Osteocyte (in vitro differentiated cells): Measurements from ENCODE around the gene UFM1. TPM values are rescaled to one million over a fixed set of nuclear protein-coding genes. Genes with fewer than 3 reads are reported as not detected.
A peak's percentile ranks its signal among the peaks of the same experiment; 100 is the strongest.
"Not testable (repeated sequence)": the region's sequence is repeated elsewhere in the genome, so short reads cannot be mapped to it uniquely, and the experiment has no call there.

Source experiments
- DNase-seq: peaks from one replicate; pipeline ENCODE4 v3.0.0; 2021; ENCODE audit warnings: mixed read lengths; ENCODE audit not compliant: unreplicated experiment; ENCODE audit errors: extremely low spot score
- H3K27ac Mint-ChIP-seq: one replicate; pipeline ENCODE4 v1.8.0; 2021; ENCODE audit warnings: mild to moderate bottlenecking, mixed read lengths; ENCODE audit not compliant: unreplicated experiment
- H3K27me3 Mint-ChIP-seq: one replicate; pipeline ENCODE4 v1.8.0; 2021; ENCODE audit warnings: mixed read lengths; ENCODE audit not compliant: unreplicated experiment
- H3K36me3 Mint-ChIP-seq: one replicate; pipeline ENCODE4 v1.8.0; 2021; ENCODE audit warnings: mixed read lengths; ENCODE audit not compliant: unreplicated experiment
- H3K4me1 Mint-ChIP-seq: one replicate; pipeline ENCODE4 v1.8.0; 2021; ENCODE audit warnings: mixed read lengths; ENCODE audit not compliant: unreplicated experiment
- H3K4me3 Mint-ChIP-seq: one replicate; pipeline ENCODE4 v1.8.0; 2021; ENCODE audit warnings: mild to moderate bottlenecking, moderate library complexity, mixed read lengths; ENCODE audit not compliant: unreplicated experiment
- H3K9me3 Mint-ChIP-seq: one replicate; pipeline ENCODE4 v1.8.0; 2021; ENCODE audit warnings: mixed read lengths; ENCODE audit not compliant: unreplicated experiment
- total RNA-seq: library from RNA; stranded (reverse); gene quantifications from 2 replicates; pipeline ENCODE4 v1.2.1, GENCODE V29; 2021
- TF ChIP-seq, protein P1 (sequence below): fragments of 200-600 bp; sonication (generic); IDR thresholded peaks from 2 replicates; pipeline ENCODE4 v1.5.0; 2021; ENCODE audit warnings: antibody characterized with exemption, mild to moderate bottlenecking, moderate library complexity

UFM1 gene
- total RNA-seq, 1 donor from 2014 or later: 43.7 TPM

DNA sequence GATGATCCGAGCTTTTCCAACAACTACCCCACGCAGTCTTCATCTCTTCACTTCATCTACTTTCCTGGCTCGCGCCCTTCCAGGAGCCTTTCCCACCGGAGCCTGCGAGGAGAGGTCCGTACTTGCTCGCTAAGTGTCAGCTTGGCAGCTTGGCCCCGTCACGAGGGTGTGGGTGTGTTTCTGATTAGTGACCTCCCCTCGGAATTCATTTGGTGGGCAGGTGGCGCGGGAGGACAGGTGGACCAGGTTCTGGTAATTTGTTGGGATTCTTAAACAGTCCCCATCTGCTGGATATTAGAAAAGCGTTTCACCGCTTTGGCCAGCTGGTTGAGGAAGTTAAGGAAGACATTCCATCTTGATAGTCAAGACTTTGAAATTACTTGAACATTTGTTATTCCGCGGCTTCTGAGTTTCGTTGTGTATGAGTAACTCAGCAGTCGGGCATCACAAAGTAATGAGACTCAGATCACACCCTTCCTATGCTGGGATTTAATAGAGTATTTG lies 515 bp downstream of the UFM1 start:
- DNase-seq: peak; percentile 85
- Mint-ChIP-seq H3K4me3 (peak overlapping the region; percentile 96), H3K36me3 (peaks cover 14% of the 10 kb centered on the region), H3K27ac (peak overlapping the region; percentile 98), H3K4me1 (peaks cover 32% of the 10 kb centered on the region), H3K27me3 (no peaks in the 10 kb centered on the region), H3K9me3 (no peaks in the 10 kb centered on the region)
- TF ChIP-seq, protein P1, sequence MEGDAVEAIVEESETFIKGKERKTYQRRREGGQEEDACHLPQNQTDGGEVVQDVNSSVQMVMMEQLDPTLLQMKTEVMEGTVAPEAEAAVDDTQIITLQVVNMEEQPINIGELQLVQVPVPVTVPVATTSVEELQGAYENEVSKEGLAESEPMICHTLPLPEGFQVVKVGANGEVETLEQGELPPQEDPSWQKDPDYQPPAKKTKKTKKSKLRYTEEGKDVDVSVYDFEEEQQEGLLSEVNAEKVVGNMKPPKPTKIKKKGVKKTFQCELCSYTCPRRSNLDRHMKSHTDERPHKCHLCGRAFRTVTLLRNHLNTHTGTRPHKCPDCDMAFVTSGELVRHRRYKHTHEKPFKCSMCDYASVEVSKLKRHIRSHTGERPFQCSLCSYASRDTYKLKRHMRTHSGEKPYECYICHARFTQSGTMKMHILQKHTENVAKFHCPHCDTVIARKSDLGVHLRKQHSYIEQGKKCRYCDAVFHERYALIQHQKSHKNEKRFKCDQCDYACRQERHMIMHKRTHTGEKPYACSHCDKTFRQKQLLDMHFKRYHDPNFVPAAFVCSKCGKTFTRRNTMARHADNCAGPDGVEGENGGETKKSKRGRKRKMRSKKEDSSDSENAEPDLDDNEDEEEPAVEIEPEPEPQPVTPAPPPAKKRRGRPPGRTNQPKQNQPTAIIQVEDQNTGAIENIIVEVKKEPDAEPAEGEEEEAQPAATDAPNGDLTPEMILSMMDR: no peak

DNA sequence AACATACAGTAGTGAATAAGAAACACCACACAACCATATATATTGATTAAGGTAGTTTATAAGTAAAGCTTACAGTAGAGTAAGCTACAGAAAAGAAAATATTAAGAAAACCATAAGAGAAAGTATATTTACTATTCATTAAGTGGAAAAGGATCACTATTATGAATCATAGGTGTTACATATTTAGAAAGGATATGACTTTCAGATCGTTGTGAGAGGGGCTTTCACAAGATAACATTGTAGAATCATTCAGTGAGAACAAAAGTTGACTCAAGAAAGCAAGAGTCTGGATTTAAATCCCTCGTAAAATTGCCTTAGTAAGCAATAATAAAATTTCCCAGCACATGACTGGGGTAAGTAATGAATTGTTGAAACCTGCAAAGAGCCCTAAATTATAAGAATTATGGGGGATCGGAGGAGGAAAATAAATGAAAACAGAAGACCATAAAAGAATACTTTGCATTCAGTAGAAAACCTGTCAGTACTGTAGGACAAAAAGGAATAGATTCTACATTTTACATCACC lies 6.0 kb downstream of the UFM1 start:
- Mint-ChIP-seq H3K36me3 (peaks cover 28% of the 10 kb centered on the region), H3K4me1 (peaks cover 20% of the 10 kb centered on the region), H3K27me3 (no peaks in the 10 kb centered on the region), H3K27ac (no peak overlapping the region), H3K4me3 (no peak overlapping the region), H3K9me3 (no peaks in the 10 kb centered on the region)
- no peak for DNase-seq
- TF ChIP-seq, protein P1: no peak

DNA sequence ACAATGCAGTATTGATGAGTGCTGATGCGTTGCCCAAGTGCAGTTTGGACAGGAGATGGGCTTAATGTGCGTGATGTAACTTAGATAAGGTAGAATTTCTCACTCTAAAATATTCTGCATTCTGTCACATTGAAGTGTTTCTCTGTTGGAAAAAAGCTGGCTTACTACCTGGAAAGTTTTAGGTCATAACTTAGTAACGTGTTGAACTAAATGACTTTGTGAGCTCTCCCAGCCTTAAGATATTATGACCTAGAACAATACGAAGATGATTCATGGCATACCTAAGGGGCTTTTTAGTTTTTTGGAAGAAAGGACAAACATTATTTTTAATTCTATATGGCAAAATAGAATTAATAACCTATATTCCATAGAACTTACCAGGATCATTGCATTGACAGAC lies 9.0 kb downstream of the UFM1 start:
- TF ChIP-seq, protein P1: no peak
- peaks cover 38% of the 10 kb centered on the region for H3K36me3 Mint-ChIP-seq
- H3K4me1 Mint-ChIP-seq: no peaks in the 10 kb centered on the region
- H3K27me3 Mint-ChIP-seq: no peaks in the 10 kb centered on the region
- H3K27ac Mint-ChIP-seq: no peak overlapping the region
- no peak for DNase-seq
- no peak overlapping the region for H3K4me3 Mint-ChIP-seq
- H3K9me3 Mint-ChIP-seq: no peaks in the 10 kb centered on the region

DNA sequence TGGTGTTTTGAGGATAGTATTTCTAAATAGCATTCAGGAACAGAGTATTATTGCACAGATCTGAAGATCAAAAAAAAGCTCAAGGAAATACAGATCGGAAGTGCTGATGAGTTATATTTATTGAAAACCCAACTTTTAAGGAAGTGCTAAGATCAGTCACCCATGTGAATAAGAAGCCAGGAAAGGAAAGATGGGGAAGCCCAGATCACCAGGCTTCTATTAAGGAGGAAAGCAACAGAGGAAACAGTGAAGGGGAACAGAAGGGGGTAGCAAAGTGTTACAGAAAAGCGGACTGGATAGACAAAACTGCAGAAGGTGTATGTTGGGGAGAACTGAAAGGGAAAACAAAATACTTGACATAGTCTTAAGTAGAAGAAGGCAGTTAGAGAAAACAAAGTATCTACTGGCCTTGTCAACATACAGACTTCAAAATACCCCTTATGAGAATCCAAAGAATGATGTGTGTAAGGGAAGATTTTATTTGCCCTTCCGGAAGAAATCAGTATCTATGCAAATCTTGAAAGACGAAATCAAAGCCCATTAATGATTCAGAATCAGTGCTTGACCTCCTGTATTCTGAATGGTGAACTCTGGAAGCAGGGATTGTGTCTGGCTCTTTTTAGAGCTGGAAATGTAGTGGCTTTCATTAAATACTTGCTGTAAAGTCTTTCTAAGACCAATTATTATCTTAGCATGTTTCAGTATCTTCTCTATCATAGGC lies 12.1 kb downstream of the UFM1 start:
- no peak for DNase-seq
- TF ChIP-seq, protein P1: no peak
- Mint-ChIP-seq H3K9me3 (no peaks in the 10 kb centered on the region), H3K27ac (no peak overlapping the region), H3K4me3 (no peak overlapping the region), H3K4me1 (no peaks in the 10 kb centered on the region), H3K27me3 (no peaks in the 10 kb centered on the region), H3K36me3 (peaks cover 25% of the 10 kb centered on the region)

DNA sequence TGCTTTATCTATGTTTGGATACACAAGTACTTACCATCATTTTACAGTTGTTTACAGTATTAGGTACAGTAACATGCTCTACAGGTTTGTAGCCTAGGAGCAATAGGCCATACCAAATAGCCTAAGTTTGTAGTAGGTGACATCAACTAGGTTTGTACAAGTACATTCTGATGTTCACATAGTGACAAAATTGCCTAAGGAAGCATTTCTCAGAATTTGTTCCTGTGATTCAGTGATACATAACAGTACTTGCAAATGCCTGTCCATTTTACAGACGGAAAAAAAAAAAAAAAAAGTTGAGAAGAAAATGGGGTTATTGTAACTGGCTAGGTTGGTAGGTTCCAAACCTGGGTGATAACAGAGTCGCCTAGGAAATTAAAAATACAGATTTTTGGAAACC lies 13.6 kb downstream of the UFM1 start:
- Mint-ChIP-seq H3K27me3 (no peaks in the 10 kb centered on the region), H3K36me3 (peaks cover 23% of the 10 kb centered on the region), H3K4me3 (no peak overlapping the region), H3K27ac (no peak overlapping the region), H3K4me1 (no peaks in the 10 kb centered on the region), H3K9me3 (no peaks in the 10 kb centered on the region)
- TF ChIP-seq, protein P1: no peak
- no peak for DNase-seq

DNA sequence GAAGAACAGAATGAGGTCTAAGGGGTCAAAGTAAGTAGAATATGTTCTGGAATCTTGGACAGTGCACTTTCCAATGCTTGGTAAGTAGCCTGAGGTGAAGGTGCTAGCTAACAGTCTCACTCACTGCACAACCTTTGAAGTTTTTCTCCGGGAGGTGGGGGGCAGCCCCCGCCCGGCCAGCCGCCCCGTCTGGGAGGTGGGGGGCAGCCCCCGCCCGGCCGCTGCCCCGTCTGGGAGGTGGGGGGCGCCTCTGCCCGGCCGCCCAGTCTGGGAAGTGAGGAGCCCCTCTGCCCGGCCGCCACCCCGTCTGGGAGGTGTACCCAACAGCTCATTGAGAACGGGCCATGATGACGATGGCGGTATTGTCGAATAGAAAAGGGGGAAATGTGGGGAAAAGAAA lies 14.1 kb downstream of the UFM1 start:
- not testable (repeated sequence) for H3K4me1 Mint-ChIP-seq, H3K27ac Mint-ChIP-seq, H3K27me3 Mint-ChIP-seq, H3K9me3 Mint-ChIP-seq, DNase-seq, H3K4me3 Mint-ChIP-seq
- peaks cover 23% of the 10 kb centered on the region for H3K36me3 Mint-ChIP-seq
